NCI-H82 treated with DMSO at 0.1 percent for 48 hours (cell line): ENCODE results near the gene OPTN.
"Not testable (repeated sequence)": the region's sequence is repeated elsewhere in the genome, so short reads cannot be mapped to it uniquely, and the experiment has no call there.

ENCODE experiments used
- DNase-seq: peaks from one replicate; lab custom pipeline; 2025; ENCODE audit not compliant: unreplicated experiment; lab: John Stamatoyannopoulos, UW

The OPTN gene

DNA sequence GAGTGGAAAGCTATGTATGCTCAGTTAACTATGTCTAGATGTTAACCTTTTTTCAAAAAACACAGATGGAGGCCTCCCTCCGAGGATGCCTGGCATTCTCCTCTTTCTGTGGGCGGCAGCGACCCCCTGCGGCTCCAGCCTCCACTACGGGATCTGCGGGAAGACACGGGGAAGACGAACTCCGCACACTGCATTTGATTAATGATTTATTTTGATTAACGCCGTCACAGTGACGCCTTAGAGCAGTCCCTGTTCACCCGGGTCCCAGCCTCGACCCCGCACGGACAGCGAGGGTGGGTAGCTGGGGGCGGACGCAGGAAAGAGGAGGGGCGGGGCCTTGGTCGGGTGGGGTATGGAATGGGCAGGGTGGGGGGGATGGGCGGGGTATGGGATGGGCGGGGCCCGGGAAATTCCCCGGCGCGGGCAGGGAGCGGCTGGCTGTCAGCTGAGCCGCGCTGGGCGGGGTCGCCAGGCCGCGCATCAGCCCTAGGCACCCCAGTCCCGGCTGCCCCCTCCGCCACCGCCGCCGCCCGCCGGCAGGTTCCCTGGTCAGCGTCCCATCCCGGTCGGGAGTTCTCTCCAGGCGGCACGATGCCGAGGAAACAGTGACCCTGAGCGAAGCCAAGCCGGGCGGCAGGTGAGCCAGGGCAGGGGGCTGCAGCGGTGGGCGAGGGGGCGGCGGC, at the start of gene OPTN:
Gene OPTN, plus strand, starts transcription at position 498 of the 683 bp plus-strand sequence. CDS start 8,960 bp downstream, outside the sequence.
- peak; percentile 44 for DNase-seq

DNA sequence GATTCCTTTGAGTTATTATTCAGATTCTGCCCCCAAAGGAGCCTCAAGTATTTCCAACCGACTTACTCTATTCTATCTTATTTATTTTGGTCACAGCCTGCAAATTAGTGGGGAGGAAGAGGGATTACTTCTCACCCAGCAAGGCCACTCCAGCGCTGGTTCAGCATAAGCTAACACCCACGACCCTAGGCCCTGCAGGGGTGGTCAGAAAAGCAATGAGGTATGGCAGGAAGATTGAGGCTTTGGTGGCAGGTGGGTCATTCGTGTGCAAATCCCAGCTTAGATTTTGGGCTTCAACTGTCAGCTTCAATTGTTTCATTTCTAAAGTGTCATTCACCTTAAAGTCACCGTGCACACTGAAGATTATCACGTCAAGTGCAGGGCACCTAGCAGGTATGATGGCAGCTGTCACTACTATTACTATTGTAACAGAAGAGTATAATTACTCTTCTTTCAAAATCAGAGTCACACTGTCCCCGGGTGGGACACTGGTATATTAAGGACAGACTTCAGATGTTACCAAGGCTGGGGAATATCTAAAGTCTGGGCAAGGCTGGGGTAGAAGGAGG, 48.8 kb upstream of the OPTN start:
- no peak for DNase-seq

DNA sequence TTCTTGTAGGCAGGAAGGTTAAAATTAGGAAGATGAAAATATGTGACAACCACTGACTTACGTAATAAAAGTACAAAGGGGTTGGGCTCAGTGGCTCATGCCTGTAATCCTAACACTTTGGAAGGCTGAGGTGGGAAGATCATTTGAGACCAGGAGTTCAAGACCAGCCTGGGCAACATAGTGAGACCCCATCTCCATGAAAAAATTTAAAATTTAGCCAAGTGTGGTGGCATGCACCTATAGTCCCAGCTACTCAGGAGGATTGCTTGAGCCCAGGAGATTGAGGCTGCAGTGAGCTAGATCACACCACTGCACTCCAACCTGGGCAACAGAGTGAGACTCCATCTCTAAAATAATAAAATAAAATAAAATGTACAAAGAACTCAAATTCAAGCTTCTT, 46.8 kb upstream of the OPTN start:
- not testable (repeated sequence) for DNase-seq

DNA sequence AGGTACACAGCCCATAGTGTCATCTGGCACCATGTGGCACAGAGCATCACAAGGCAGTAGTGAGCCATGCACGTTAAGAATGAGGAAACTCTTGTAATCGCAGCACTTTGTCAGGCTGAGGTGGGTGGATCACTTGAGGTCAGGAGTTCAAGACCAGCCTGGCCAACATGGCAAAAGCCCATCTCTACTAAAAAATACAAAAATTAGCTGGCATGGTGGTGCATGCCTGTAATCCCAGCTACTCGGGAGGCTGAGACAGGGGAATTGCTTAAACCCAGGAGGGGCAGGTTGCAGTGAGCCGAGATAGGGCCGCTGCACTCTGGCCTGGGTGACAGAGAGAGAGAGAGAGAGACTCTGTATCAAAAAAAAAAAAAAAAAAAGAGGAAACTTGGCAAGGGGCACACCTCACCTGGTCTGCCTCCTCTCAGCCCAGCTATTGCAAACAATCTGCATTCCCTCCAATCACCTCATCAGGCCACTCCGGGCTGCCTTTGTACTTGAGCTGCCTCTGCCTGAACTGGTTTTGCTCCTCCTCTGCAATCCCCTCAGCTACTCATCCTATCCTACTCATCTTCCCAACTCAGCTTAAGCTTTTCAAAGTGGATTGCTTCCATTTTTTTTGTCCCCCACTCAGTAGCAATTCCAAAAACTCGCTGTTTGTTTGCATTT, 46.0 kb upstream of the OPTN start:
- no peak for DNase-seq

DNA sequence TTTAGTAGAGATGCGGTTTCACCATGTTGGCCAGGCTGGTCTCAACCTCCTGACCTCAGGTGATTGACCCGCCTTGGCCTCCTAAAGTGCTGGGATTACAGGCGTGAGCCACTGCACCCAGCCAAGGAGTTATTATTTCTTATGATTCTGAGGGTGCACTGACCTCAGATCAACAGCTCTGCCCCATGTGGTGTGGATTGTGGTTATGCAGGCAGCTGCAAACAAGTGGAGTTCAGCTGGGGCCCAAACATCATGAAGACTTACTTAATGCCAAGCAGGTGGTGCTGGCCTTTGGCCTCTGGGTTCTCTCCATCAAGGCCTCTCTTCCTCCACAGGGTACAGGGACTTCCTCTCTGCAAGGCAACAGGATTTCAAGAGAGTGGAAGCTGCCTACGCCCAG, 45.1 kb upstream of the OPTN start:
- DNase-seq = no peak

DNA sequence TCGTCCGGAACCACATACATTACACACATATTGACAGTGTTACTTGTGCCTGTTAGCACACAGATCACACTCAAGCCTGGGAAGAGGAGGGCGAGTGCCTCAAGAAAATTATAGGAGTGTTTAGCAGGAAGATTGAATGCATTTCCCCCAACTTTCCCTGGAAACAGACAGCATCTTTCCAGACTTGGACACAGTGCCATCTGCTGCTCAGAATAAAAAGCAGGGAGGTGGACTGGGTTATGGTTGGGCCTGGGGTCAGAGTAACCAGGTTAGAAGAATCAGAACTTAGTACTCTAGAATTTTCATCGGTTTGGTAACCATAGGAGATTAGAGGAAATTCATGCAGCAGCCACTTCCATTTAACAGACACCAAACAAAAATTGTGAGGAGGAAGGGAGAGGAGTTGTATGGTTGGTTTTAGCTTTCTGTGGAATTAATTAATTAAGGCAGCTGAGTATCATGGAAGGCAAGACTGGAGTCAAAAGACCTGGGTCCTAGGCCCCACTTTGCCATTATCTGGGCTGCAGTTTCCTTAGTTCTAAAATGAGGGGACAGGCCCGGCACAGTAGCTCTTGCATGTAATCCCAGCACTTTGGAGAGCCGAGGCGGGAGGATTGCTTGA, 43.4 kb upstream of the OPTN start:
- DNase-seq = no peak

DNA sequence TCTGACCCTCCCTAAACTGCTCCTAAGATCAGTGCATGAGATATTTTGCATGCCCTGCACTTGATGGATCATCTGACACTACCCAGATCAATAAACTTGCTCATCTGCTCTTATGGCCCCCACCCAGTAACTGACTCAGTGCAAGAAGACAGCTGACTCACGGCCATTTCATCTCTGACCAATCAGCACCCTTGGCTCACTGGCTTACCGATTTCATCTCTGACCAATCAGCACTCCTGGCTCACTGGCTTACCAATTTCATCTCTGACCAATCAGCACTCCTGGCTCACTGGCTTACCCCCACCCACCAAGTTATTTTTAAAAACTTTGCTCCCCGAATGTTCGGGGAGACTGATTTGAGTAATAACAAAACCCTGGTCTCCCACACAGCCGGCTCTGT, 37.2 kb upstream of the OPTN start:
- no peak for DNase-seq

DNA sequence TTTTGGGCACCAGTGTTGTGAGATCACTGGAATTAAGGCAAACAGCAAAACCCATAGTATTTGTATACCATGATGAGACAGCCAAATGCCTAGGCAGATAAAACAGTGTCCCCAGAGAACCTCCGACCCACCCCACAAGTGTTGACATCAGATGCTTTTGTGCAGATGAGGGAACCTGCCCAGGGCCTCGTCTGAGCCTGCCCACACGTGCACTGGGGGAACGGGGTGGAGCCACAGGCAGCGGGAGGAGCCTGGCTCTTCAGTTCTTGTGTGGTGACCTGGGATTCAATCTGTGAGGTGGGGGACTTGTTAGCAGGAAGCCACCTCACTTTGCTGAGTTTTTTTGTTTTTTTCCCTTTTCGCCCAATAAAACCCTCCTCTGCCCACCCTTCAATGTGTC, 33.4 kb upstream of the OPTN start:
- DNase-seq = no peak

DNA sequence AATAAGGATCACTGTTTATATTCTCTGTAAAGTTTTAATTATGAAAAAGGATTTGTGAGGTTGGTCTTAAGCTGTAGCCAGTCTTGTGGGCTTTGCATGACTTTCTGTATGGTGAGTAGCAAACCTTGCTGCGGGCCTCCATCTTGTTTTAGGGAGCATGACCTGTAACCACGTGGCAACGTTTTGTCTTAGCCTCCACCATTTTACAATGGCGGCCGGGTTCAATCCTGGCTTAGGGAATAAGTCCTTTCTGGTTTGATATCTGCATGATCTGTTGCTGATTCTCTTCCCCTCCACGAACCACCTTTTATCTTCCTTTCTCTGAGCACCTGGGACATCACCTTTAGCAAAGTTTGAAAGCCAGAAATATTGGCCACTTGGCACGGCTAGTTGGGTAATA, 32.5 kb upstream of the OPTN start:
- DNase-seq = no peak

DNA sequence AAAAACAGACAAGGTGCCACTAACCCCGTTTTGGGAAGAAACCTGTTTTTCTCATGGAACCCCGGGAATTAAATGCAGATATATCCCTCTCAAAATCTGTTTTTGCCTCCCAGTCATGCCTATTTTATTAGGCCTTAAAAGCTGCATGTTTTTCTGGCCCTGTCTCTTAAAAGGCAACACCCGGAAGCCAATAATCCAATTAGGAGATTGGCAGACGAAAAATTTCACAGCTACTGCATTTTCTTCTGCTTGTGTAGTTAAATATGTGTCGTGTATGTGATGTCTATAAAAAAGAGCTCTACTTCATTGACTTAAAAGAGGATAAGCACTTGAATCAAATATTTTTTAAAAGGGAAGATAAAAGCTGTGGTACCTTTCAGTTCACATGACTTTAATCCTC, 31.9 kb upstream of the OPTN start:
- DNase-seq = no peak

DNA sequence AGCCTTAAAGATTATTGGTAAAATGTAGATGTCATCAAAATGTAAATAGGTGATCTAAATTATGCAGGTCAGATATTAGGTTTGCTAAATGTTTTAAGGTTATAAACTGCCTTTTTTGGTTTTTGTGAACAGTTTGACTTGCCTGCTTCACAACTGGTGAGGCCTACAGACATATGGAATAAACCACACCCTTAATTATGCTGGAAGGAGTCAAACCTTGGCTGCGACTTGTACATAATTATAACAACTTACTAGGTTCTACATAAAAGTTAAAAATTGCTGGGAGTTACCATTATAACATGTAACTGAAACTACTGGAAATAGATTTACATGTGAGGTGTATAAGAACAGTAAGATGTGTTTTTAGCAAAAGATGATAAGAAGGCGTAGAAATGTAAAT, 31.5 kb upstream of the OPTN start:
- DNase-seq = no peak

DNA sequence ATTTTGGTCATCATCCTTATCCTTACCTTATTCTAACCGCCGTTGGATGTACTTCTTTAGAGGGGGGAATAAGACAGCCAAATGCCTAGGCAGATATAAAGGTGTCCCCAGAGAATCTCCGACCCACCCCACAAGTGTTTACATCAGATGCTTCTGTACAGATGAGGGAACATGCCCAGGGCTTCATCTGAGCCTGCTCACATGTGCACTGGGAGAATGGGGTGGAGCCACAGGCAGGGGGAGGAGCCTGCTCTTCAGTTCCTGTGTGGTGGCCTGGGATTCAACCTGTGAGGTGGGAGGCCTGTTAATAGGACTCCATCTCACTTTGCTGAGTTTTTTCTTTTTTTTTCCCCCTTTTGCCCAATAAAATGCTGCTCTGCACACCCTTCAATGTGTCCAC, 27.6 kb upstream of the OPTN start:
- no peak for DNase-seq

DNA sequence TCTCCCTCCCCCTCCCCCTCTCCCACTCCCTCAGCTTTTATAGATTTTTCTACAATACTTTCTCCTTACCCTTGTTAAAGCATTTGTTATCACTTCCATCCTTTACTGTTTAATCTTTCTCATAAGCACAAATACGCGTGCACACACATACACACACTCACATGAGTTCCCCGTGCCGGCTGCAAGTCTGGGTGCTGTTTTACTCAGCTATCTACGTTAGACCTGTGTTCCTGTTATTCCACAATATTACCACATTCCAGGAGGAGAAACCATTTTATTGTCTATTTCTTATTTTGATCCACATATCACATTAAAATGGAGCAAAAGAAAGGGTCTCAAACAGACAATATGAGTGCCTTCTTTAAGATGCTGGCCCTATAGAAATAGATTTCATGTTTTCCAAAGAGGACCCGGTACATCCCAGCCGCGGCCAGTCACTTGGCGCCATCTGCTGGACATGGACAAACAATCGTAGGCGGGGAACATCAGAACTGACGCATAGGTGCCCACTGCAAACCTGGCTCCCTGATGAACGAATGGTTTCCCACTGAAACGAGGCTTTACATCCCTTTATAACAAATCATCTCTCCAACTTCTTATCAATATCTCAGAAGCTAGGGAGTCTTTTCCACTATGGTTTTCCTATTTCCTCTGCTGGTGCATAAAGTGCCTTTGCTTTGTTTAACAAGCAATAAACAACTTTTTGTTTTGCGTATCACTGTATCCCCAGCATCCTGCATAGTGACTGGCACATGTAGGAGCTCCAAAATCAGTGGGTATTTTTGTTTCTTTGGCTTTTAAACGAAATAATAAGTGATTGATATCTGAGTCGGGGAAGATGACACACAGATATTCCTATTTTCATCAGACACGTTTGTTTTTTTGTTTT, 25.2 kb upstream of the OPTN start:
- DNase-seq = peak; percentile 38

DNA sequence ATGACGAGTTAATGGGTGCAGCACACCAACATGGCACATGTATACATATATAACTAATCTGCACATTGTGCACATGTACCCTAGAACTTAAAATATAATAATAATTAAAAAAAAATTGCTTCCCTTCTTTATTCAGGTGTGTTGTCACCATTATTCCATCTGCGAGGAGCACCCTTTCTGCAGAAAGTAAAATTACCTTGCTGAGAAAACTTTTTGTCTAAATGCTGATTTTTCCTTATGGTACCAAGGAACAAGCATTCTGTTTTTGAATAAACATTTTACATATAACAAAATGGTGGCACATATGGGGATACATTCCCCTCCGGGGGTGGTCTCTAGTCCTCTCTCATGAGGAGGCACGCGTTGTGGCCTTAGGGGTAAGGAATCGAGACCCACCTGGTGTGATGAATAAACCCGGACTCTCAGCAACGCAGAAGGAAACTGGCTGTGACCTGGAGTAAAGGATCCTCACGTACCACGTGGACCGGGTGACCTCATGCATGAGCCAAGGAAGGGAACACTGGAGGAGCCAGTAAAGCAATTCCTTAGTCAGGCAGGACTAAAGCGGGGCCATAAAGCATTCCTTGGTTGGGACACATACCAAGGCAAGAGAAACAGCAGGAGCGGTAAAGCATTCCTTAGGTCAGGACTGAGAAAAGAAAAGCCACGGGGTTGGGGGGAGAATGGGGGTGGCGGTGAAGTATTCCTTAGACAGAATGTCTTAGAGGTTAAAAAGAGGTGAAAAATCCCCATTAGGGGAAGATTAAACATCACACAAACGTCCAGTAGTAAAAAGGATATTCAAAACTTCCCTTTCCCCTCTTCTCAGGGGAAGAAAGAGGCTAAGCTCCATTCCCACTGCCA, 20.8 kb upstream of the OPTN start:
- DNase-seq = no peak

DNA sequence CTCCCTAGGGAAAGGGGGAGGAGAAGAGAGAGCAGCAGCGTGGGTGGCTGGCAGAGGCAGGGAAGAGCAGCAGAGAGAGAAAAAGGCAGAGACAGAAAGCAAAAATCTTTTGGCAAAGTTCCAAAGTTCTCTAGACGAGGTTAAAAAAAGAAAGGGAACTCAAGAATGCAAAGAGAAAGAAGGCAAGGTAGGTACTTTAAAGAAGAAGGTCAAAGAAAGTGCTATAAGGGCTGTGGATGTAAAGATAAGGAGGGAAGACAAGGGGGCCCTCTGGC, 20.2 kb upstream of the OPTN start:
- no peak for DNase-seq

DNA sequence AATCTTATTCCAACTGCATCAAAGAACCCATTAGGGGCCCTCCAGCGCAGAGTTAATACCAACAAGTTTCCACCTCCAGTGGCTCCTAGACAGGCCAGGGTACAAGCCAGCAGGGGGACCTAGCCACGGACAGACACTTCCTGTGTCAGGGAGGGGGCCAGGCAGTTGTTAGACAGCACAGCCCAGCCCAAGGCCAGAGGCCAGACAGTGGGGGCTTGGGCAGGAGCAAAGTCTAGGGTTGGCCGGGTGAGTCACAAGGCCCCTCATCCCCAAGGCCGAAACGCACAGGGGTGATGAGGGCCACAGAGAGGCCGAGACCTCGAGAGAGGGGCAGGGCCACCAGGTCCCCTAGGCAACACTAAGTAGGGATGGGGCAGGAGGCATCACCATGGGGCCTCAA, 19.3 kb upstream of the OPTN start:
- no peak for DNase-seq

DNA sequence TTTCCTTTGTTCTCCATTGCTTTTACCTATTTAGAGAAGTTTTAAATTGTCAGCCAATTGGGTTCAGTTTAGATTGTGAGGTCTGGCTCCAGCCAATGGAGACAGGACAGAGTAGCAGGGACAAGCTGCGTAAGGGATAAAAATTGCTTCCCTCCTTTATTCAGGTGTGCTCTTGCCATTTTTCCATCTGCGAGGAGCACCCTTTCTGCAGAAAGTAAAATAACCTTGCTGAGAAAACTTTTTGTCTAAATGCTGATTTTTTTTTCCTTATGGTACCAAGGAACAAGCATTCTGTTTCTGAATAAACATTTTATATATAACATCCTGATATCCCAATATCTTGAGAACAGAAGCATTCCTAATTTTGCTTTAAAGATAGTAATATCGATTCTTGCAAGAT, 16.3 kb upstream of the OPTN start:
- DNase-seq = not testable (repeated sequence)

DNA sequence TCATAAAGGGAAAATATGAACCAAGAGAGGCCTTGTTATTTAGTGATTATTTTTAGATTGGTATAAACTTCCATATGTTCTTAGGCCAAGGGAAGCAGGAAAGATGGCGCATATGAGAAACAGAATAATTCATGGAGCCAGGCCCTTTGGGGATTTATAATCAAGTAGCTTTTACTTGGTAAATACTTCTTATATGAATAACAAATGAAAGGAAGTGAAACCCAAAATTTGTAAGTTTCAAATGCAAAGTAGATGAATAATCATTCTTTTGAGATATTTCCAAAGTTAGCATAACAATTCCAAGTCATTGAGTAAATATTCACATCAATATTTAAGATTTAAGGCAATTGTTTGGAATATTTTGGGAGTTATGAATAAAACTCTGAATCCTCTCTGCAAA, 13.9 kb upstream of the OPTN start:
- no peak for DNase-seq

DNA sequence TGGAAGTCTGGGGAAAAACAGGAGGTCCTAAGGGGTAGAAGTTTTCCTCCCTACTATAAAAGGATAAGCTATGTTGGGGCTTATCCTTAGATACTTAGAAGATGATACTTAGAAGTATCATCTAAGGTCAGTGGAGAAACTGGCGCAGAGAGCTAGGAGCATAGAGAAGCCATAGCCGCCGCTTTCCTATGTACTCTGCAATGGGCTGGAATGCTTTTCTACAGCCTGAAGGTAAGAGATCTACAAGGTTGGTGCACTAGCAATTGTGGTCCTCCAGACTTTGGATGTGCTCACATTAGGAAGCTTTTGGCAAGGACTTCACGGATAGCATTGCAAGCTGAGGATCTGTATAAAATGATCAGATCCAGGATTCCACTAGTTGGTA, 12.4 kb upstream of the OPTN start:
- no peak for DNase-seq

DNA sequence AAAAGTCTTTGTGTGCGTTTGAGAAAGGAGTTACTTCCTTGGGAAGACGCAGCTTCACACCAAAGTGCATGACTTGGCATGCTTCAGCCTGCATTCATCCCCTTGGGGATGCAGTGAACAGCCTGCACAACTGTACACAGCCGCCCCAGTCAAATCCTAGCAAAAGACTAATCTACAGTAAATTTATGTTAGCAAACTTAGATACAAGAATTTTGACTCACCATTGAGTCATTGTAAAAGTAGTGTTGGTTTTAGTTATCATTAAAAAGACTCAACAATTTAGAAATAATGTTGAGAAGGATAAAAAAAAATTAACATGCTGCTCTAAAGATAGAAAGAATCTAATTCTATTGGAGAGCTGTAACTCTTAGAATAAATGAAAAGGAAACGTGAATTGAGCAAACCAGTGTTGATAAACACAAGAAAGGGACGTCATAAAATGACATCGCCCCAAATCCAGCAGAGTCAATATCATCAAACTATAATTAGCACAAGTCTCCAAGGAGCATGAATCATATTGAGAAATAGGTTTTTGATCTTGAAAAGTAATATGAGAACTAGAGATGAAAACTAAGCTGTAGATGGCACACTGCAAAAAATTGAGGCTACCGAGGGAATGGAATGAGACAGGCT, 11.9 kb upstream of the OPTN start:
- no peak for DNase-seq
